ENCODE data around the gene MEGF8. TPM values are rescaled to one million over a fixed set of nuclear protein-coding genes. Genes with fewer than 3 reads are reported as not detected.

Gene MEGF8
- total and polyA plus RNA-seq, 10 of the 15 experiments (the other 5 are each of a cell fraction or from before 2014, with no cell fraction given), result 0.43 to 12.8 (median 2.7) TPM

GRCh38 chr19:42410371-42410770, 84.9 kb downstream of the MEGF8 start (continued):
- TF ChIP-seq, protein P1, sequence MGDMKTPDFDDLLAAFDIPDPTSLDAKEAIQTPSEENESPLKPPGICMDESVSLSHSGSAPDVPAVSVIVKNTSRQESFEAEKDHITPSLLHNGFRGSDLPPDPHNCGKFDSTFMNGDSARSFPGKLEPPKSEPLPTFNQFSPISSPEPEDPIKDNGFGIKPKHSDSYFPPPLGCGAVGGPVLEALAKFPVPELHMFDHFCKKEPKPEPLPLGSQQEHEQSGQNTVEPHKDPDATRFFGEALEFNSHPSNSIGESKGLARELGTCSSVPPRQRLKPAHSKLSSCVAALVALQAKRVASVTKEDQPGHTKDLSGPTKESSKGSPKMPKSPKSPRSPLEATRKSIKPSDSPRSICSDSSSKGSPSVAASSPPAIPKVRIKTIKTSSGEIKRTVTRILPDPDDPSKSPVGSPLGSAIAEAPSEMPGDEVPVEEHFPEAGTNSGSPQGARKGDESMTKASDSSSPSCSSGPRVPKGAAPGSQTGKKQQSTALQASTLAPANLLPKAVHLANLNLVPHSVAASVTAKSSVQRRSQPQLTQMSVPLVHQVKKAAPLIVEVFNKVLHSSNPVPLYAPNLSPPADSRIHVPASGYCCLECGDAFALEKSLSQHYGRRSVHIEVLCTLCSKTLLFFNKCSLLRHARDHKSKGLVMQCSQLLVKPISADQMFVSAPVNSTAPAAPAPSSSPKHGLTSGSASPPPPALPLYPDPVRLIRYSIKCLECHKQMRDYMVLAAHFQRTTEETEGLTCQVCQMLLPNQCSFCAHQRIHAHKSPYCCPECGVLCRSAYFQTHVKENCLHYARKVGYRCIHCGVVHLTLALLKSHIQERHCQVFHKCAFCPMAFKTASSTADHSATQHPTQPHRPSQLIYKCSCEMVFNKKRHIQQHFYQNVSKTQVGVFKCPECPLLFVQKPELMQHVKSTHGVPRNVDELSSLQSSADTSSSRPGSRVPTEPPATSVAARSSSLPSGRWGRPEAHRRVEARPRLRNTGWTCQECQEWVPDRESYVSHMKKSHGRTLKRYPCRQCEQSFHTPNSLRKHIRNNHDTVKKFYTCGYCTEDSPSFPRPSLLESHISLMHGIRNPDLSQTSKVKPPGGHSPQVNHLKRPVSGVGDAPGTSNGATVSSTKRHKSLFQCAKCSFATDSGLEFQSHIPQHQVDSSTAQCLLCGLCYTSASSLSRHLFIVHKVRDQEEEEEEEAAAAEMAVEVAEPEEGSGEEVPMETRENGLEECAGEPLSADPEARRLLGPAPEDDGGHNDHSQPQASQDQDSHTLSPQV (IDR thresholded peaks at IDR 0.05), result no peak
- no peak for TF ChIP-seq ASH2L (IDR thresholded peaks at IDR 0.05; ENCODE audit: borderline replicate concordance, low read depth)
- no peak for TF ChIP-seq IRF4 (IDR thresholded peaks at IDR 0.05; ENCODE audit: low read depth, low read length)
- no peak for TF ChIP-seq NFYB (IDR thresholded peaks at IDR 0.05; ENCODE audit: insufficient read depth, low read depth, low read length)
- TF ChIP-seq IRF3 (IDR thresholded peaks at IDR 0.05), result no peak
- TF ChIP-seq TARDBP (IDR thresholded peaks at IDR 0.05; ENCODE audit: borderline replicate concordance), result no peak
- TF ChIP-seq EED (IDR thresholded peaks at IDR 0.05; ENCODE audit: low read depth), result no peak
- no peak for TF ChIP-seq IRF5 (IDR thresholded peaks at IDR 0.05; ENCODE audit: borderline replicate concordance)
- no peak for TF ChIP-seq LARP7 (IDR thresholded peaks at IDR 0.05)
- TF ChIP-seq GABPA (IDR thresholded peaks at IDR 0.05; ENCODE audit: low read depth), result no peak

All from GM12878 (cell line).